Keratinocyte (primary cell): ENCODE measurements around the gene MMP11. TPM values are rescaled to one million over a fixed set of nuclear protein-coding genes. Genes with fewer than 3 reads are reported as not detected.

Experiments
- DNase-seq: peaks from one replicate; pipeline ENCODE4 v3.0.0-alpha.2; 2011; ENCODE audit warnings: low read depth, missing footprints, low spot score
- FAIRE-seq: peaks from 2 replicates; lab custom pipeline; 2011; peaks lifted over from hg19 to GRCh38; lab: Jason Lieb, UNC
- H2AFZ ChIP-seq: 2 replicates; pipeline ENCODE4 v1.6.0; 2012; ENCODE audit warnings: low read length, control low read depth, inconsistent platforms; ENCODE audit not compliant: control insufficient read depth
- H3K27ac ChIP-seq: 2 replicates; pipeline ENCODE4 v1.5.1; 2011; ENCODE audit warnings: low read length; ENCODE audit not compliant: control insufficient read depth, insufficient read depth
- H3K27me3 ChIP-seq: 3 replicates; pipeline ENCODE4 v1.6.0; 2011; ENCODE audit warnings: low read length; ENCODE audit not compliant: control insufficient read depth, insufficient read depth; ENCODE audit errors: extremely low read depth
- H3K36me3 ChIP-seq, 2 experiments: 2 replicates in 1 of 2; 3 replicates in 1 of 2; pipeline ENCODE4 v1.5.1; 2011; ENCODE audit warnings: low read length in 2 of 2, mild to moderate bottlenecking in 1 of 2; ENCODE audit not compliant: control insufficient read depth in 2 of 2, insufficient read depth in 2 of 2; ENCODE audit errors: extremely low read depth in 1 of 2
- H3K4me1 ChIP-seq: 3 replicates; pipeline ENCODE4 v1.5.1; 2011; ENCODE audit warnings: low read length; ENCODE audit not compliant: control insufficient read depth, insufficient read depth; ENCODE audit errors: extremely low read depth
- H3K4me2 ChIP-seq: 3 replicates; pipeline ENCODE4 v1.6.0; 2011; ENCODE audit warnings: low read depth, low read length; ENCODE audit not compliant: control insufficient read depth, insufficient read depth; ENCODE audit errors: extremely low read depth
- H3K4me3 ChIP-seq, 3 experiments: fragments of 200-600 bp in 1 of 3; sonication (generic) in 1 of 3; 2 replicates in 2 of 3; 3 replicates in 1 of 3; pipeline ENCODE4 v1.5.1; 2011 to 2016; ENCODE audit warnings: low read length in 3 of 3, mild to moderate bottlenecking in 3 of 3, control low read depth in 2 of 3, inconsistent platforms in 1 of 3, low read depth in 1 of 3, mixed read lengths in 1 of 3, mixed run types in 1 of 3, moderate library complexity in 1 of 3; ENCODE audit not compliant: control insufficient read depth in 2 of 3, insufficient read depth in 2 of 3; ENCODE audit errors: extremely low read depth in 1 of 3
- H3K79me2 ChIP-seq: 2 replicates; pipeline ENCODE4 v1.6.0; 2012; ENCODE audit warnings: low read length; ENCODE audit not compliant: control insufficient read depth, insufficient read depth
- H3K9ac ChIP-seq: 3 replicates; pipeline ENCODE4 v1.6.0; 2011; ENCODE audit warnings: low read length; ENCODE audit not compliant: control insufficient read depth, insufficient read depth; ENCODE audit errors: extremely low read depth
- H3K9me1 ChIP-seq: 3 replicates; pipeline ENCODE4 v1.6.0; 2011; ENCODE audit warnings: low read length; ENCODE audit not compliant: control insufficient read depth, insufficient read depth; ENCODE audit errors: extremely low read depth
- H3K9me3 ChIP-seq: 2 replicates; pipeline ENCODE4 v1.5.1; 2012; ENCODE audit warnings: low read depth, low read length; ENCODE audit not compliant: control insufficient read depth
- H4K20me1 ChIP-seq: 3 replicates; pipeline ENCODE4 v1.6.0; 2011; ENCODE audit warnings: low read length; ENCODE audit not compliant: control insufficient read depth, insufficient read depth; ENCODE audit errors: extremely low read depth
- CTCF ChIP-seq, 3 experiments: IDR thresholded peaks in 1 of 3; conservative IDR thresholded peaks in 1 of 3; optimal IDR thresholded peaks in 1 of 3; 2 replicates in 2 of 3; 3 replicates in 1 of 3; pipeline versions ENCODE3 to v1.5.1; 2011; ENCODE audit warnings: low read length in 3 of 3, mild to moderate bottlenecking in 3 of 3, moderate library complexity in 2 of 3, control low read depth in 1 of 3, inconsistent platforms in 1 of 3; ENCODE audit not compliant: insufficient read depth in 2 of 3; ENCODE audit errors: extremely low read depth in 1 of 3
- EZH2 ChIP-seq: IDR thresholded peaks from one replicate; pipeline ENCODE4 v1.6.1; 2012; ENCODE audit warnings: inconsistent platforms, mild to moderate bottlenecking, low read length, moderate library complexity
- dilution Hi-C: fragments of 300-500 bp; cut with MboI; formaldehyde crosslinking; loops from one replicate; pipeline ENCODE4 v1.7.0; 2020; ENCODE audit warnings: low sequenced_read_pairs; ENCODE audit not compliant: extremely low pct_ligation_motif_present
- polyA plus RNA-seq, 5 experiments: library from polyadenylated mRNA; depleted of rRNA in 3 of 5; stranded (reverse) in 3 of 5; stranded (forward) in 1 of 5; unstranded in 1 of 5; fragments of >200 nt; gene quantifications; 1 replicate in 1 of 5; 2 replicates in 3 of 5; 3 replicates in 1 of 5; pipeline versions ENCODE4 v1.2.1 to v1.2.3, GENCODE V29; 2011 to 2012; ENCODE audit warnings: missing spikeins in 2 of 5, low read depth in 1 of 5, low replicate concordance in 1 of 5

The MMP11 gene
- polyA plus RNA-seq, 1 donor (not counting 4 experiments of a cell fraction or from before 2014, with no cell fraction given): 0.13 TPM

GRCh38 chr22:23832226-23833016 lies 59.8 kb downstream of the MMP11 start:
- no peaks in the 10 kb centered on the region for H4K20me1 ChIP-seq
- no peak overlapping the region for H3K4me3 ChIP-seq
- no peaks in the 10 kb centered on the region for H3K9me1 ChIP-seq
- H3K4me2 ChIP-seq: no peak overlapping the region
- H3K36me3 ChIP-seq: peaks cover 31 to 40% of the 10 kb centered on the region in 2 experiments
- H2AFZ ChIP-seq: no peak overlapping the region
- dilution Hi-C loops: no loop called here
- no peak overlapping the region for H3K27ac ChIP-seq
- H3K27me3 ChIP-seq: no peaks in the 10 kb centered on the region
- FAIRE-seq (no peak), DNase-seq (no peak)
- H3K9ac ChIP-seq: no peak overlapping the region
- H3K9me3 ChIP-seq: no peaks in the 10 kb centered on the region
- no peak for TF ChIP-seq EZH2
- TF ChIP-seq CTCF (optimal IDR thresholded peaks at IDR 0.05 in 1 of 3, IDR thresholded peaks at IDR 0.05 in 1 of 3, conservative IDR thresholded peaks at IDR 0.05 in 1 of 3; ENCODE audit: extremely low read depth in 1 of 3, insufficient read depth in 2 of 3, low read length in 3 of 3): no peak
- no peaks in the 10 kb centered on the region for H3K4me1 ChIP-seq
- H3K79me2 ChIP-seq: peaks cover 5% of the 10 kb centered on the region

- H3K36me3 ChIP-seq: peaks cover 26 to 35% of the 10 kb centered on the region in 2 experiments
- H3K9me1 ChIP-seq: no peaks in the 10 kb centered on the region
- no peaks in the 10 kb centered on the region for H3K27me3 ChIP-seq
- no peak overlapping the region for H3K9ac ChIP-seq
- H2AFZ ChIP-seq: no peak overlapping the region
- H3K4me1 ChIP-seq: no peaks in the 10 kb centered on the region
- no peaks in the 10 kb centered on the region for H4K20me1 ChIP-seq
- H3K9me3 ChIP-seq: no peaks in the 10 kb centered on the region
- DNase-seq (no peak), FAIRE-seq (no peak)
- no peak overlapping the region for H3K4me2 ChIP-seq
- dilution Hi-C loops: no loop called here
- peaks cover 5% of the 10 kb centered on the region for H3K79me2 ChIP-seq
- TF ChIP-seq CTCF (optimal IDR thresholded peaks at IDR 0.05 in 1 of 3, IDR thresholded peaks at IDR 0.05 in 1 of 3, conservative IDR thresholded peaks at IDR 0.05 in 1 of 3; ENCODE audit: extremely low read depth in 1 of 3, insufficient read depth in 2 of 3, low read length in 3 of 3) (no peak), EZH2 (no peak)
- H3K27ac ChIP-seq: no peak overlapping the region
- H3K4me3 ChIP-seq: no peak overlapping the region
These were observed 60.5 kb downstream of the MMP11 start for GRCh38 chr22:23833017-23833751.

Other genes with a start within 250 kb of the MMP11 start
- not detected in 3 replicates for gene IGLL1, start 192.6 kb upstream of the MMP11 start, polyA plus RNA-seq
- 0.09 to 0.12 TPM in 2 of 3 replicates, not detected in the other for gene DRICH1, start 140.5 kb upstream of the MMP11 start, polyA plus RNA-seq
- gene RGL4, start 81.8 kb upstream of the MMP11 start, polyA plus RNA-seq: not detected in 3 replicates
- 0.46 to 0.82 TPM (median 0.55 TPM) in 3 replicates for gene ZNF70, start 21.7 kb upstream of the MMP11 start, polyA plus RNA-seq
- 0.19 TPM in 1 of 3 replicates, not detected in the others for gene VPREB3, start 18.4 kb upstream of the MMP11 start, polyA plus RNA-seq
- gene C22orf15, start 9.9 kb upstream of the MMP11 start, polyA plus RNA-seq: 0.06 TPM in 1 of 3 replicates, not detected in the others
- 10.4 to 14.8 TPM (median 10.6 TPM) in 3 replicates for gene CHCHD10, start 4.9 kb upstream of the MMP11 start, polyA plus RNA-seq
- gene SMARCB1, start 14.1 kb downstream of the MMP11 start, polyA plus RNA-seq: 70.0 to 108 TPM (median 95.2 TPM) in 3 replicates
- 0.01 to 0.42 TPM (median 0.05 TPM) in 3 replicates for gene DERL3, start 66.2 kb downstream of the MMP11 start, polyA plus RNA-seq
- gene SLC2A11, start 85.0 kb downstream of the MMP11 start, polyA plus RNA-seq: 5.3 to 9.4 TPM (median 6.0 TPM) in 3 replicates
- 162 to 812 TPM (median 340 TPM) in 3 replicates for gene MIF, start 121.5 kb downstream of the MMP11 start, polyA plus RNA-seq
- 15.5 to 22.2 TPM (median 17.9 TPM) in 3 replicates for gene GSTT2B, start 188.3 kb downstream of the MMP11 start, polyA plus RNA-seq
- 0.63 to 1.0 TPM (median 0.72 TPM) in 3 replicates for gene DDTL, start 194.0 kb downstream of the MMP11 start, polyA plus RNA-seq
- 87.8 to 151 TPM (median 118 TPM) in 3 replicates for gene DDT, start 201.6 kb downstream of the MMP11 start, polyA plus RNA-seq
- gene GSTT2, start 207.3 kb downstream of the MMP11 start, polyA plus RNA-seq: 0.24 to 1.5 TPM (median 0.75 TPM) in 3 replicates
- not detected in 3 replicates for gene GSTT4, start 232.6 kb downstream of the MMP11 start, polyA plus RNA-seq
- 3.5 to 4.6 TPM (median 4.1 TPM) in 3 replicates for gene CABIN1, start 238.5 kb downstream of the MMP11 start, polyA plus RNA-seq